HuH-7 (cell line): Measurements from ENCODE around the gene PRKCA.
"Not testable (repeated sequence)": the region's sequence is repeated elsewhere in the genome, so short reads cannot be mapped to it uniquely, and the experiment has no call there.

ENCODE experiments used
- DNase-seq: peaks from one replicate; pipeline ENCODE4 v3.0.0; 2011; ENCODE audit warnings: low spot score

Gene PRKCA

DNA sequence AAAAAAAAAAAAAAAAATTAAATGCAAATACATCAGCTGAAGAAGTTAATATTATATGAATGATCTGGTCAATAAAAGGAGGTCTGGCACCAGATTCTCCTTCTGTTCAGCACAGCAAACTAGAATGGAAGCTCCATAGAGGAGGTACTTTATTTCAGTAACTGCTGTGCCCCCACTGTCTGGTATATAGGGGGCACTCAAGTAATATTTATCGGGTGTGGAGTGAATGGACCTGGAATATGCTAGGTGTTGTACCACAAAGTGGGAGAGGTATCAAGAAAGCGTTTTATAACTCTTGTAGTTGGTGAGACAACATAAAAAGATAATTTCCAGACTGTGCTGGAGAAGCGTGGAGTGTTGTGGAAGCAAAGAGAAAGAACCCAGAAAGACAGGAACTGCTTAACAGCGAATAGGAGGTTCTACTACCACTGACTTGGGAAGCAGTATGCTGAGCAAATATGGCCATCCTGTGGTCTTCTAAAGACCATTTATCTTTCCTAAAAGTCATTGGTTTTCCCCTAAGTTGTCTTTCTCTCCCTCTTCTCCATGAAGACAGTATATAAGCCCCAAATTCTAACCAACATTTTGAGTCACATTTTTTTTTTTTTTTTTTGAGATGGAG is 12.2 kb upstream of the PRKCA start:
- DNase-seq, result no peak

DNA sequence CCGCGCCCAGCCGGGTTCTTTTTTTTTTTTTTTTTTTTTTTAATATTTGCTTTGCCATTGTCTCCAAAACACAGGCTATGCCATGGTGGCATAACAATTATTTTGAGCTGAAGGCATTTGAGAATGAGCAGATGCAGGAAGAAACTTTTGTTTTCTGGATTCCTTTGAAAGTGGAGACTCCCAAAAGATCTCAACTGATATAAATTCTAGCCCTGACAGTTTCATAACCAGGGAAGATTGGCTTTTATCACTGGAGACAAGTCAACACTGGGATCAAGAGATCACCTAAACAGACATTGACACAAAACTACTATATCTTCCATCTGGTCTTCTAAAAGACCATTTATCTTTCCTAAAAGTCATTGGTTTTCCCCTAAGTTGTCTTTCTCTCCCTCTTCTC is 10.1 kb upstream of the PRKCA start:
- DNase-seq, result no peak

DNA sequence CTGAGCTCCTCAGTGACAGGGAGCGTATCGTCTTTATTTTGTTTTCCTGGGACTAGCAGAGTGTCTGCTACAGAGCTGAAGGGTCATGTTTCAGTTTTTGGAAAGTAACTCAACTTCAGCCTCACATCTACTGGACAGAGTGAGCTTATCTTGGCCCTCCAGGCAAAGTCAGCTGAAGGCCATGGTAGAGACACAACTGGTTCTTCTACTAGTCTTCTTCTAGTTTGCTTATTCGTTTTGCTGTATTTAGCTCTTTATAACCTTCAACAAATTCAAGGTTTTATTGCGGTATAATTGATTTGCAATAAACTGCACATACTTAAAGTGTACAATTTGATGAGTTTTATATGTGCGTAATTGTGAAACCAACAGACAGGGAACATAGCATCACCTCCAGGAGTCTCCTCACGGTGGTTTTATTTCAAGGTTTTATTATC is 6.1 kb upstream of the PRKCA start:
- DNase-seq, result no peak

DNA sequence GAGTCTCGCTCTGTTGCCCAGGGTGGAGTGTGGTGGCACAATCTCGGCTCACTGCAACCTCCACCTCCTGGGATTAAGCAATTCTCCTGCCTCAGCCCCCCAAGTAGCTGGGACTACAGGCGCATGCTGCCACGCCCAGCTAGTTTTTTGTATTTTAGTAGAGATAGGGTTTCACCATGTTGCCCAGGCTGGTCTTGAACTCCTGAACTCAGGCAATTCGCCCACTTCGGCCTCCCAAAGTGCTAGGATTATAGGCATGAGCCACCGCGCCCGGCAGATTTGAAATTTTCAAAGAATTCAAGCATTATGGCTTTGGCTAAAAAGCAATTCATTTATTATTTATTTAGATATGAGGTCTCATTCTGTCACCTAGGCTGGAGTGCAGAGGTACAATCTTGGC is 5.0 kb upstream of the PRKCA start:
- DNase-seq, result not testable (repeated sequence)

DNA sequence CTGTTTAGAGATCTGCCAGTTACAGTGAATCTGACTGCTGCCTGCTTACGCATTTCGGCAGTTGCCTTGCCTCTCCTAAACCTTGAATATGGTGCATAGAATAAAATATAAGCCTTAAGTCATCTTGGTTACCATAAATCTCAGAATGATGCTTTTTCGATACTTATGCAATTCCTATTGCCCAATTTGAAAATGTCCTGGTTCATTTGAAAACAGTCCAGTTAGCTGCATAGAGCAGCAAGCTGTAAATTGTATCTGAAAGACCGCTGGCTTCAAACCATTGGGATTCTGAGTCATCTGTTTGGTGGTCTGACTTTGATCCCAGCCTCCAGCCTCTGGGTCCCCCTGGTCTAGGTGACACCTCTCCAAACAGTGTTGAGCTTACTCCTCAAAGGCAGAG is 2.7 kb upstream of the PRKCA start:
- DNase-seq, result no peak

DNA sequence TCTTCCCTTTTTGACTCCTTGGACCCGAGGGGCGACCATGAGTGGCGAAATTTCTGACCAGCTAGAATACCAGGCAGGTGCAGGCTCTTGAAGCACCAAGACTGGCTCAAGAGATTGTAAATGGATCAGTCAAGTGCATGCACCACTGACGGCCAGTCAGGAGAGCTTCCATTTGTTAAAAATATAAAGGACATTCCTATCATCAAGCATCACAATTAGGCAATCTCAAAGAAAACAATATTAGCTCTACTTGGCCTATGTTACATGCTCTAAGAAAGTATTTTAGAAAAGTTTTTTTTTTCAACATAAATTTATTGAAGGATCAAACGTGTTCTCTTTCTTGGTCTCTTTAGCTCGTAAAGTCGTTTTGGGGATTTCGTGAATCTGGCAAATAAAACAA is 1.5 kb upstream of the PRKCA start:
- no peak for DNase-seq

DNA sequence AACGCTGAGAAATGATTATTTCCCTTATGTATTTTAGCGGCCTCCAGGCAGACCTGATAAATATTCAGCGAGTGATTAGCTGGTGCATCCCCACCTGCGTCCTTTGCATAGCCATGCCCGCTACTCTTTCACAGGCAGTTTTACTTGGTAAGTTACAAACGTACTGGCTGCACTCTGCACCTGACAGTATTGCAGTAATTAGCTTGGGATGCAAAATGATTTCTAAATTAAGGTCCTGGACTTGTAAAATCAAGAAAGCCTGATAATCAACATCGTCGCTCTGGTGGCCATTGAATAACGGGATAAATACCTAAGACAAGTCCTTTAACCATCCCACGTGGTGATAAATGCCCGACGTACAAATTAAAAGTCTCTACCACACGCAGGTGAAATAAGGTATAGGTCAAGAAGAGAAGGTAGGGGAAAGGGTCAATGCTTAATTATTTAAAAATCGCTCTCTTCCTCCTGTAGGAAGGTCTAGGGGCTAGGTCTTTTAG is 998 bp upstream of the PRKCA start:
- no peak for DNase-seq

DNA sequence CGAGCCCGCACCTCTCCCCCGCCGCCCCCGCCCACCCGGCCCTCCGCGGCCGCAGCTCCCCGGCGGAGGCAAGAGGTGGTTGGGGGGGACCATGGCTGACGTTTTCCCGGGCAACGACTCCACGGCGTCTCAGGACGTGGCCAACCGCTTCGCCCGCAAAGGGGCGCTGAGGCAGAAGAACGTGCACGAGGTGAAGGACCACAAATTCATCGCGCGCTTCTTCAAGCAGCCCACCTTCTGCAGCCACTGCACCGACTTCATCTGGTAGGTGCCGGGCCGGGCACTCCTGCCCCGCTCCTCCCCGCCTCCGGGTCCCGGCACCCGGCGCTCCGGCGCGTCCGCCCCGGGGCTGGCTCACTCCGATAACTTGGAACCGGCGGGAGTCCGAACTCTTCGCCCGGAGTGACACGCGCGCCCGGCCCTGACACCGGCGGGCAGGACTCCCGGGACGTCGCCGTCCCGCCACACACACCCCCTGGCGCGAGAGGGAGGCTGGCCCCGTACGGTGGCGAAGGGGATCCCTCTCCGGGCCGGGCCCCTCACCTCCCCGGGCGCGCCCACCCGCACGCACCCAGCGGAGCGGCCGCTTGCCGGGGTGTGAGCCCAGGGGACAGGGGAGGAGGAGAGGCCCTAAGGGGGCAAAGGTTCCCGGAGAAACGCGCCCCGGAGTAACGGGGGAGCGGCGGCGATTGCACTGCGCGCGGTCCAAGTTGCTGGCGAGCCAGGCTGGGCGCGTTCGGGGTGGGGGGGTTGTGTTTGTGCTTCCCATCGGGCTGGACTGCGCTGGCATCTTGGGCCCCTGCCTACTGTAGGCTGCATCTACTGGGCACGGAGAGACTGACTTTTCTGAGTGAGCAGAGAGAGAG is 581 bp downstream of the PRKCA start:
- peak; percentile 40 for DNase-seq

DNA sequence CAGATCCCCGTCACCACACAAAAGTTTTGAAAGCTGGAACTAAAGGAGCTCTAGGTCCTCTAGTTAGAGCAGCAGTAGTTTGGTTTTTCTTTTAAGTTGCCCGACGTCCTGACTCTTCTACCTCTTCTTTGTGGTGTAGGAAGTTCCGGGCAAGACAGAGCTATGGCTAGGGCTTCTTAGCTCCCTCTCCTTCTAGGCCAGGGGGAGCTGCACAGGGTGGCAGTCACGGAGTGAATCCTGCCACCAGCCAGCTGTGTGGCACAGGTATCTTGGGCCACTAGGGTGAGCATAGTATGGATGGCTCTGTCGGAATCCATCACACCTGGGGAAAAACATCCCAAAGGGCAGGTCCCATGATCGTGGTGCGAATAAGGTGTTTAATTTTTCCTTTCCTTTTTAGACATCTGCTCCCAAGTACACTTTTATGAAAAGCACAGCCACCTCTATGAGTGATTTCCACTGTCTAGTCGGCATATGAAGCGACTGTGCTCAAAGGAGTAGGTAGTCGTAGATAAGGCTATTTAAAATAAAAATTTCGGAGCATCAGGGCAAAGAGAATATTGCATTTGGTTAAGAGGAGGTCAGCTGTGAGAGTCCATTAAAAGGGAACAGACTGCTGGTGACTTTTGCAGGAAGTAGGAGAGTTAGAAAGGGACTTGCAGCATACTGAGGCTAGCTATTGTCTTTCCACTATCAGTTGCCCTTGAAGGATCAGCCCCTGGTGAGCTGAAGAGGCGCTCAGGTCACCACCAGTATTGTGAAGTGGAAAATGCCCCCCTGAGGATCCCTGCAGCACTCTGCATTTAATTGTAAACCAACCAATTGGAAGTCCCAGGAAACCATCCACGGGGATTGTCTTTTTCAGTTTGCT is 2.1 kb downstream of the PRKCA start:
- DNase-seq, result no peak

DNA sequence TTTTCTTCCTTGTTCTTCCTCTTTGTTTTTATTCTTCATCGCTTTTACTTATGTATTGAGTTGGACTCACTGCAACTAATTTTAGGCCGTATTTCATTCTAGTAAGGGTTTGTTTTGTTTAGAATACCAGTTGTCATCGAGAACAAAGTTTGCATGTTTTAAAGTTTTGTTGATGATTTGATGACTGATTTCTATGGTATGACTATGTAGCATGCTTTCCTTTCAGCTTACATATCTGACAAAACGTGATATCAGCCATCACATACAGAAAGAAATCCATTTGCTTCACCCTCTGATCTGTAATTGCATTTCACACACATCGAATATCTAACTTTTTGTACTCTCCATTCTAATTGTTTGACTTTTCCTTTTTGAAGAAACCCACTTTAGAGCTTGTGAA is 4.0 kb downstream of the PRKCA start:
- DNase-seq, result no peak

DNA sequence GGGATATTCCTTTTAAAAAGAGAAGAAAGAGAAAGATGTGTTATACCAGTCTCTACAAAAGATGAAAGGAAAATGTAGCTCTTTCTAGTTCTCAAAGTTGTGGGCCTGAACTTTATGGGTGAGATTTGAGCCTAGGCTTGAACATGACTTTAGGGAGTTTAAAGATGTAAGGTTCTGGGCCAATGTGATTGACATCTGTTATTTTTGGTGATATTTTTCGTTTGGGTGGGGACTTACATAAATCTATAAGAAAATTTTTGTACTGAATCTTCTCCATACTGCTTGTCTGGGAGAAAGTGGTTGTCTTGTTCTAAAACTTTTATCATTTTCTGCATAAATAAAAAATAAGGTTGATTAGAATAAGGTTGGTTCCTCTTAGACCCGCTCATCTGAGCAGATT is 4.8 kb downstream of the PRKCA start:
- DNase-seq, result no peak

DNA sequence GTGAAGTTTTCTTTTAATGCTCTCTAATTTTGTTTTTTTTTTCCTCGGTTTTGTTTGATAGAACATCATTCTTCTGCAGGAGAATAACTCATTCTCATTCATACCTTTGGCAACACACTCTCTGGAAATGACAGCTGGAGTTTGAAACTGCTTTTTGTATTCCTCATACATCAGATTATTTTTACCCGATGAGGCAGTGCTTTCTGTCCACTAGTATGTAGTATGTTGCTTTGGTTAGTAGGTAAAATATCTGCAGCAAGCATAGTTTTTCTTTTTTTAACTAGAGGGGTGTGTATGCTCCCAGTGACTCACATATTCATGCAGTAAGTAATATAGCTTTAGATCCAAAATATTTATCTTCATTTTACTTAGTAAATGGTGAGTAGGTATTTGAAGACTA is 6.4 kb downstream of the PRKCA start:
- no peak for DNase-seq

DNA sequence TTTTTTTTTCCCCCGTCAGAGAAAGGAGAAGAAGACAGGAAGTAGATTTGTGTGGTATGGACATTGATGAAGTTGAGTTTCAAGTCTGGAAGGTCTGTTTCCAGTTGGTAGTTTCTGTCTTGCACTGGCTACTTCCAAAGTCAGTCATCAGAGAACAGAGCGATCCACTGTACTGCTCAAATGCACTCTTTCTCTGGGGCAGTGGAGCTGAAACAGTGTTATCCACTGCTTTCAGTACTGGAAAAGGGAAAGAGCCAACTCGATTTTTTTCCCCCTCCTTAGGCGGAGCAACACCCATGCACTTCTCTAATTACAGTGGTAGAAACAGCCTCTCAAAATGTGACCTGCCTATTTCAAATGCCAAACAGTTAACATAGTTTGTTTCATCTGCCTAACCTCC is 7.4 kb downstream of the PRKCA start:
- DNase-seq, result no peak

DNA sequence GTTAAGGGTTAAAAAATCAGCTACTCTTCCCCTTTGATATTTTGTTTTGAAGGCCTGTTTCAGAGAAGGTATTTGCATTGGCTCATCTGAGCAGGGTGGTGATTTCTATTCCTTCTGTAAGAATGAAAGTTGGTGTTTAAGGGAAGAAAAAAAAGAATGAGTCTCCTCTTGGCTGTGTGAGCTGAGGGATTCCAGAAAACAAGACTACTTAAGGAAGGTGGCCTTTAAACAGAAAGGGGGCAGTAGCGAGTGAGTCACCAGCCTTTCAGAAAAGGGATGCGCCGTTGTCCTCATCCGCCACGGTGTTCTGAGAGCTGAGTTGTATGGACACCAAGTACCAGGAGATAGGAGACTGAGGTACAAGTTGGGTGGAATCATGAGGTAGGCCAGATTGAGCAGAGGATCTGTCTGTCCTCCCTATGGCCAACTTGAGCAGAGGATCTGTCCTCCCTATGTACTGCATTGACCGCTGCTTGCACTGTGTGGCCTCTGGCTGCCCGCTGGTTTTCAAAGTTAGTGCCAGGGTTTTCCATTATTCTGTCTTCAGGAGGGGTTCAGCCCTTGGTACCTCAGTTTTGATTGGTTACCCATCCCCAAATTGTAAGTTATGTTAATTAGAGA is 8.2 kb downstream of the PRKCA start:
- DNase-seq, result no peak

DNA sequence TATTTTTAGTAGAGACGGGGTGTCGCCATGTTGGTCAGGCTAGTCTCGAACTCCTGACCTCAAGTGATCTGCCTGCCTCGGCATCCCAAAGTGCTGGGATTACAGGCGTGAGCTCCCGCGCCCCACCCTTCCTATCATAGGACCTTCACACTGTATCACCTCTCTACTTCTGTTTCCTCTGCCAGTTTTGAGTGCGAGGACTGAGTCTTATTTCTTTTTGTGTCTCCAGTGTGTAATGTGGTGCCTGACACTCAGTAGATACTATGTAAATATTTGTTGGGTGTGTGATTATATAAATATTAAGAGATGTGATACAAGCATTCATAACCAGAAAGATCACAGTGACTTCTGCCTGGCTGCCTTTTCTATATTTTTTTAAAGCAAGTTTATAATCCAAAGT is 10.5 kb downstream of the PRKCA start:
- no peak for DNase-seq

DNA sequence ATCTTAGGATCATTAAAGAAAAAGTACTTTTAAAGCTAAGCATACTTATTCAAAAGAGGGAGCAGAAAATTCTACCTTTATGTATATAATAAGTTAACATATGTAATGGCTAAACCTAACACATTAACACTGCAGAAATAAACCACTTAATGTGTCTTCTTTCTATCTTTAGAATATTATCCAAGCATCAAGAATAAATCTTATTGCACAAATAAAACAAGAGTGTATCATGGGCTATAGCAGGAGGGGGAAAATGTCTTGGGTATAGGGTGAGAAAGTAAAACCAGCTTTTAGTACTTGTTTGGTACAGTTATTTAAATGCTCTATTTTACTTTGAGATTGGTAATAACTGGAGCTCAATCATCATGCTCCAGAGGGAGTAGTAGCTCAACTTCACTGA is 10.9 kb downstream of the PRKCA start:
- DNase-seq, result no peak

DNA sequence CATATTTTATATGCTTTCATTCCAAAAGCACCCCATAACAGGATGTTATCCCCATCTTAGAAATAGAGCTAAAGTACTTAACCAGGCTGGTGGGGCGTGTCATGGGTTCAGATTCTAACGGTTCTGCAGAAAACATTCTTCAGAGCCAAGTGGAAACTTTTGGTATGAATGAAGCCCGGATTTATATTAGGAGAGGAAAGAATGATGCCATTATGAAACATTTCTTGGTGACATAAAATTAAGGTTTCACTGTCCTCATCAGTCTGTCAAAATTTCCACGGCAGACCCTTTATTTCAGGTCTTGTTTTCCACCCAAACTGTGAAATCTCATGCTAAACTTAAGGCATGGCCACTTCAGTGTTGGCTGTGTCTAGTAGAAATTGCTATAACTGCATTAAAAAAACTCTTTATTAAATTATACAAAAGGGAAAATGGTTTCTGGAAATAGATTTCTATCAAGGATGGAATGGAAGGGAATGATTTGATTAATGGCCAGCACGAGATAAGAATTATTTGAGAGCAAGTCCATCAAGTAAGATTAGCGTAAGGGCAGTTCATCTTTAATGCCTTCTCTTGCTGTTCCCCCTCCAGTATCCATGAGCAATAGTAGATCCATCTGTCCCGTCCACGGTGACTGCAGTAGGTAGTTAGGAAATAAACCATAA is 11.7 kb downstream of the PRKCA start:
- no peak for DNase-seq

DNA sequence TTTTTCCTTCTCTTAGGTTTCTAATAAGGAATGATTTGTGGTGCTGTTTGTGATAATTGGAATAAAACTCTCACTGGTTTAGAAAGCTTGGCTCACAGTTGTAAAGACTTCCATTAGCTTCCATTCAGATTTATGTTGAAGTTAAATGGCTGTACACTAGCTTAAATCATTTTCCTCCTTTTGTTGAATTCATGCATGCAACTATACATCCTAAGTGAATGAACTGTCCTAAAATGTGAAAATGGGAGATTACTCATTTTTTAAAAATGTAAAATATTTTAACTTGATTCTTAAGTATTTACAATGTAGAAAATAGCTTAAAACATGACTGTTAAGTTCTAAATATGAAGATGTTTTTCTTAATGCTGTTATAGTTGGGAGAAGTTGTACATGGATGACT is 15.2 kb downstream of the PRKCA start:
- DNase-seq, result no peak

DNA sequence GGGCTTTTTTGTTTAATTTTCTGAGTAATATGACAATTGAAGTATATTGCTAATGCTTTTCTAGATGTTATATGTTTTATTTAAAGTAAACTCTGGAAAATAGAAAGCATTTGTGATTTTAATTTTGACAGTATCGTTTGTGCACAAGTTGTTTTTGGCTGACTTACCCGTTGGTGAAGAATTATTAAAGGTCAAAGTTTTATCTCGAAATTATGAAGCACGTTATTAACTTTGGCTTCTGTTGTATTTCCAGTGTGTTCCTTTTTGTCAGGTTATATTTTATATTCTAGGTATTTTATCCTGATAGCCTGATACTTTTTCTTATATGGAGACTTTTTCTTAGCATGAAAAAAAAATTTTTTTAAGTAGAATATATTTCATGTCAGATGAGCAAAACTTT is 16.8 kb downstream of the PRKCA start:
- no peak for DNase-seq

DNA sequence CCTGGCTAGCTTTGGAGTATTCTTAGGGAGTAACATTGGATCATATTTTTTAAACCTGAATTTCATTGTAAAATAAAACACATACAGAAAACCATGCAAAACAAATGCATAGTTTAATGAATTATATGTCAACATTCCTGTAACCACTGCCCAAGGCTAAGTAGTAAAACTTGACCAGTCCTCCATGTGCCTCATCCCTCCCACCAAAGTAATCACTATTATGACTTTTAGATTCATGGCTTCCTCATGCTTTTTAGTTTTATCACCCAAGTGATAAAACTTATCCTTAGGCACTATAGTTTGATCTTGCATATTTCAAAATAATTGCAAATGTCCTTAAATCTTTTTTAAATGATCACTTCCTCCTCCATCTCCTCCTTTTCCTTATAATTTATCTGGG is 20.4 kb downstream of the PRKCA start:
- no peak for DNase-seq

DNA sequence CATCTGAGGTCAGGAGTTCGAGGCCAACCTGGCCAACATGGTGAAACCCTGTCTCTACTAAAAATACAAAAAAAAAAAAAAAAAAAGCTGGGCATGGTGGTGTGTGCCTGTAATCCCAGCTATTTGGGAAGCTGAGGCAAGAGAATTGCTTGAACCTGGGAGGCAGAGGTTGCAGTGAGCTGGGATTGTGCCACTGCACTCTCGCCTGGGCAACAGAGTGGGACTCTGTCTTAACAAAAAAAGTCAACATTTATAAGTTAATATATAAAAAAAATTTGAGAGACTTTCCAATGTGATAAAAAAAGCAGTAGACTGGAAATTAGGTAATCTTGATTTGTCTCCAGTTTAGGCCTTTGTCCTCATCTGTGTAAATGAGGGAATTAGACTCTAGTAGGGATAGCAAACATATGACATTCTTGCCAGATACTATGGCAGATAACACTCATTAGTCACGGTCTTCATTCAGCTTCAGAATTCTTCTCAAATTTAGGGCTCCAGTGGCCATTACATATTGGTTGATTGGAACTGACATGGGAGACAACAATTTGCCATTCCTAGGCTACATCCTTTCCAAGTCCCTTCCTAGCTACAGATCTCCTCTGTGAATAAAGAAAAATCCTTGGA is 22.1 kb downstream of the PRKCA start:
- not testable (repeated sequence) for DNase-seq
